ENCODE measurements around the gene ULK2. TPM values are rescaled to one million over a fixed set of nuclear protein-coding genes. Genes with fewer than 3 reads are reported as not detected.
A peak's percentile ranks its signal among the peaks of the same experiment; 100 is the strongest.

The ULK2 gene
- total RNA-seq, 2 donors from 2014 or later, result 3.5 to 7.0 TPM

DNA sequence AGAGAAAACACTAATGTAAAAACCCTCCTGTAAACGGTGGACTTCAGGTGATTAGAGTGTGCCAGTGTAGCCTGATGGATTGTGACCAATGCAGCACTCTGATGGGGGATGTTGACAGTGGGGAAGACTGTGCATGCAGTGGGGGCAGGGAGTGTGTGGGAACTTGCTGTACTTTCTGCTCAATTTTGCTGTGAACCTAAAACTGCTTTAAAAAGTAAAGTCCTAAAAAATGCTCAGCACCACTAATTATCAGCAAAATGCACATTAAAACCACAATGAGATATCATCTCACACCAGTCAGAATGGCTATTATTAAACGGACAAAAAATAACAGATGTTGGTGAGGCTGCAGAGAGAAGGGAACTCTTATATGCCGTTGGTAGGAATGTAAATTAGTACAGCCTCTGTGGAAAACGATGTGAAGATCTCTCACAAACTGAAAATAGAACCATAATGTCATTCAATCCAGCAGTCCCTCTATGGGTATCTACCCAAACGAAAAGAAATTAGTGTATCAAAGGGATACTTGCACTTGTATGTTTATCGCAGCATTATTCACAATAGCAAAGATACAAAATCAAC, 9.7 kb upstream of the ULK2 start:
- Histone ChIP-seq H3K9me3 (no peaks in the 10 kb centered on the region), H3K27ac (no peak overlapping the region), H3K9ac (ENCODE audit: low read depth in 2 of 2, low read length in 2 of 2) (no peak overlapping the region), H3K27me3 (no peaks in the 10 kb centered on the region), H3K4me1 (no peaks in the 10 kb centered on the region), H3K36me3 (no peaks in the 10 kb centered on the region), H3K4me3 (no peak overlapping the region)
- TF ChIP-seq, protein P1, sequence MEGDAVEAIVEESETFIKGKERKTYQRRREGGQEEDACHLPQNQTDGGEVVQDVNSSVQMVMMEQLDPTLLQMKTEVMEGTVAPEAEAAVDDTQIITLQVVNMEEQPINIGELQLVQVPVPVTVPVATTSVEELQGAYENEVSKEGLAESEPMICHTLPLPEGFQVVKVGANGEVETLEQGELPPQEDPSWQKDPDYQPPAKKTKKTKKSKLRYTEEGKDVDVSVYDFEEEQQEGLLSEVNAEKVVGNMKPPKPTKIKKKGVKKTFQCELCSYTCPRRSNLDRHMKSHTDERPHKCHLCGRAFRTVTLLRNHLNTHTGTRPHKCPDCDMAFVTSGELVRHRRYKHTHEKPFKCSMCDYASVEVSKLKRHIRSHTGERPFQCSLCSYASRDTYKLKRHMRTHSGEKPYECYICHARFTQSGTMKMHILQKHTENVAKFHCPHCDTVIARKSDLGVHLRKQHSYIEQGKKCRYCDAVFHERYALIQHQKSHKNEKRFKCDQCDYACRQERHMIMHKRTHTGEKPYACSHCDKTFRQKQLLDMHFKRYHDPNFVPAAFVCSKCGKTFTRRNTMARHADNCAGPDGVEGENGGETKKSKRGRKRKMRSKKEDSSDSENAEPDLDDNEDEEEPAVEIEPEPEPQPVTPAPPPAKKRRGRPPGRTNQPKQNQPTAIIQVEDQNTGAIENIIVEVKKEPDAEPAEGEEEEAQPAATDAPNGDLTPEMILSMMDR (IDR thresholded peaks at IDR 0.05), result no peak
- intact Hi-C loops (cut with DNase I), result no loop called here
- no peak for DNase-seq

DNA sequence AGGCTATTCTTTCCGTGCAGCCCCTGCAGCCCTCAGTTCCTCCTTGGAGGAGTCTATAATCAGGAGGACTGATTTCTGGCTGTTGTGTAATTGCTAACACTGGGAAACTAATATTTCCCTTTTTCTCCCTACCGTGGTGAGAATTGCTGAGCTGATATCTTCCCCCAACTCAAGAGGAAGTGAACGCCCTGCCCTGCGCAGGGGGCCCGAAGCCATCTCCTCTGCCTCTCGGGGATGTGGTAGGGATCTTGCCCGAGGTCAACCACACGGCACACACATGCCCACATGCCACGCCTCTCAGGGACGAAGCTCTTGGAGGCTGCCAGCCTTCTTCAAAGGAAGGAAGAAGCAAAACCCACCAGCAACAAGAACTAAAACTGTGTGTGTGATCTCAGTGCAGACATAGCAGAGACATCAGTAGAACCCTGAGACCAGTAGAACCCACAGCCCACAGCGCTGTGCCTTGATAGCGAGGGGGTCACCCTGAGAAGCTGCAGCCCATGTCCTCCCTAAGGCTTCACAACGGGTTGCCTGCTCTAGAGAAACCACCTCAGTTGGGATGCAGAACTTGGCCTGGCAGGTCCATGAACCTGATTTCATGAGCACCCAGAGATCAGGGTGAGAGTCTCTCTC, 8.9 kb upstream of the ULK2 start:
- no peaks in the 10 kb centered on the region for H3K4me1 ChIP-seq
- intact Hi-C loops (cut with DNase I), result no loop called here
- no peak overlapping the region for H3K27ac ChIP-seq
- DNase-seq, result peak; percentile 26
- H3K4me3 ChIP-seq, result no peak overlapping the region
- H3K36me3 ChIP-seq, result no peaks in the 10 kb centered on the region
- TF ChIP-seq, protein P1 (IDR thresholded peaks at IDR 0.05), result no peak
- H3K27me3 ChIP-seq, result no peaks in the 10 kb centered on the region
- no peak overlapping the region for H3K9ac ChIP-seq (ENCODE audit: low read depth in 2 of 2, low read length in 2 of 2)
- H3K9me3 ChIP-seq, result no peaks in the 10 kb centered on the region

DNA sequence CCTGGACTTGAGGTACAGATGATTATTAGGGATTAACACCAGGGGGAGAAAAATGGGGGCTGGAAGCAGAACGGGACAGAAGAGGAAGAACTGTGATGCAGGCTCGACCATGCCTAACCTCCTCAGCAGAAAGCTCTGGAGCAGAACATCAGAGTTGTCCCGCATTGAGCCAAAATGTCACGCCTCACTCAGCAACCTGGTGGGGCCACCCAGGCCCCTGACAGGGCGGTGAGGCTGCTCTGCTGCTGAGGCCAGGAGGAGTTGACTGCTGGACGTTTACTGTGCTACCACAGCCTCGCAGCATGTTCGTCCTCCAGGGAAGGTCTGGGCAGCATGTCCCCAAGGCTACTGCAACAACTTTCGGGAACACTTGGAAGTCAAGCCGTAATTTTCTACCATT, 6.5 kb upstream of the ULK2 start:
- DNase-seq, result no peak
- TF ChIP-seq, protein P1 (IDR thresholded peaks at IDR 0.05), result no peak
- H3K27me3 ChIP-seq, result no peaks in the 10 kb centered on the region
- H3K4me3 ChIP-seq, result no peak overlapping the region
- no peaks in the 10 kb centered on the region for H3K4me1 ChIP-seq
- no peaks in the 10 kb centered on the region for H3K36me3 ChIP-seq
- intact Hi-C loops (cut with DNase I), result no loop called here
- H3K9me3 ChIP-seq, result no peaks in the 10 kb centered on the region
- no peak overlapping the region for H3K27ac ChIP-seq
- no peak overlapping the region for H3K9ac ChIP-seq (ENCODE audit: low read depth in 2 of 2, low read length in 2 of 2)

DNA sequence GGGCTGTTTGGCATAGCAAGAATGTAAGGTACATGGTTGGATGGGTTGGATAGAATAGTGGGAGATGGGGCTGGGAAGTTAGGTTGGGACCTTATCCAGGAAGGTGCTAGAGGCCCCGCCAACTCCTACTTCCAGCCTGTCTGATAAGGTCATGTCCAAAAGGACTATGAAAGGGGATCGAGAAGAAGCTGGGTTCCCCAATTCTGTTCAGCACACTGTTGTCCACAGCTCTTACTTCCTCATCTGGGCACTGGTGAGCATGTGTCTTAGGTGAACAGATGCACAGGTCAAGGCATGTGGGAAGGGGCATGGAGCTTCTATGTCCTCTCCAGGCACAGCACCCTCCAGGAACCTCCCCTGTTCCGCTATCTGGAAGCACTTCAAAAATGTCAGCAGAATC, 5.6 kb upstream of the ULK2 start:
- H3K4me1 ChIP-seq, result no peaks in the 10 kb centered on the region
- H3K9ac ChIP-seq (ENCODE audit: low read depth in 2 of 2, low read length in 2 of 2), result no peak overlapping the region
- intact Hi-C loops (cut with DNase I), result no loop called here
- H3K36me3 ChIP-seq, result no peaks in the 10 kb centered on the region
- TF ChIP-seq, protein P1 (IDR thresholded peaks at IDR 0.05), result no peak
- H3K4me3 ChIP-seq, result no peak overlapping the region
- no peak for DNase-seq
- H3K27me3 ChIP-seq, result no peaks in the 10 kb centered on the region
- H3K27ac ChIP-seq, result no peak overlapping the region
- no peaks in the 10 kb centered on the region for H3K9me3 ChIP-seq

DNA sequence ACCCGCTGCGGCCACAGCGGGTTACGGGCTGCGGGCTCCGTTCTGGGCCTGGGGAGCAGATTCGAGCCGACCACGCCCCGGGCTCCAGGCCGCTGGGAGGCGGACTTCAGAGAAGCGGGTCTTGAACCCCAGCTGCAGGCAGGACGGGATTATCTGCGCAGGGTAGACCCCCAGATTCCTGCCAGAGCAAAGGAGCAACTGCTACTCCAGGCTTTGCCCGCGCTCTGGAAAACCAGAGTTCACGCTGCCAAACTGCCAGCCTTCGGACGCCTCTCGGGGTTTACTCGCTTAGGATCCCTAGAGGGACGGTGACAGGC, 301 bp upstream of the ULK2 start:
- Histone ChIP-seq H3K4me3 (peak overlapping the region; percentile 83), H3K9me3 (no peaks in the 10 kb centered on the region), H3K27ac (no peak overlapping the region), H3K27me3 (no peaks in the 10 kb centered on the region), H3K36me3 (no peaks in the 10 kb centered on the region), H3K4me1 (no peaks in the 10 kb centered on the region), H3K9ac (ENCODE audit: low read depth in 2 of 2, low read length in 2 of 2) (peak overlapping the region in 1 of 2 donors; percentile 82)
- intact Hi-C loops (cut with DNase I), result no loop called here
- TF ChIP-seq, protein P1 (IDR thresholded peaks at IDR 0.05), result no peak
- no peak for DNase-seq

All from colonic mucosa (tissue), 4 donors.